Suprapubic skin (tissue), 4 donors: Measurements from ENCODE around the gene UVSSA. TPM values are rescaled to one million over a fixed set of nuclear protein-coding genes. Genes with fewer than 3 reads are reported as not detected.

Experiments used
- DNase-seq, 2 donors: peaks; one replicate each; pipeline ENCODE4 v3.0.0-alpha.2; 2019; ENCODE audit warnings: low spot score in 2 of 2
- H3K27ac ChIP-seq: fragments of 200-600 bp; sonication (generic); one replicate; pipeline ENCODE4 v1.5.1; 2019
- H3K27me3 ChIP-seq: fragments of 200-600 bp; sonication (generic); one replicate; pipeline ENCODE4 v1.5.1; 2019
- H3K36me3 ChIP-seq: fragments of 200-600 bp; sonication (generic); one replicate; pipeline ENCODE4 v1.5.1; 2019
- H3K4me1 ChIP-seq: fragments of 200-600 bp; sonication (generic); one replicate; pipeline ENCODE4 v1.5.1; 2019
- H3K4me3 ChIP-seq: fragments of 200-600 bp; sonication (generic); one replicate; pipeline ENCODE4 v1.5.1; 2019; ENCODE audit warnings: mild to moderate bottlenecking
- H3K9me3 ChIP-seq: fragments of 200-600 bp; sonication (generic); one replicate; pipeline ENCODE4 v1.5.1; 2019
- CTCF ChIP-seq, 2 donors: fragments of 200-600 bp in 1 of 2; fragments of 450-650 bp in 1 of 2; sonication (generic) in 1 of 2; IDR thresholded peaks; one replicate each; pipeline ENCODE4 v1.5.1; 2016 to 2019; ENCODE audit warnings: antibody characterized with exemption in 2 of 2, mild to moderate bottlenecking in 1 of 2, moderate library complexity in 1 of 2
- EP300 ChIP-seq: sonication (generic); formaldehyde crosslinking; IDR thresholded peaks from one replicate; pipeline ENCODE4 v1.6.1; 2017; ENCODE audit warnings: antibody characterized with exemption
- POLR2A ChIP-seq, 2 donors: fragments of 450-650 bp; IDR thresholded peaks; one replicate each; pipeline ENCODE4 v1.6.1; 2017; ENCODE audit warnings: antibody characterized with exemption in 2 of 2, mild to moderate bottlenecking in 2 of 2, moderate library complexity in 2 of 2
- POLR2AphosphoS5 ChIP-seq, 3 donors: sonication (generic); formaldehyde crosslinking; IDR thresholded peaks; one replicate each; pipeline ENCODE4 v1.6.1; 2017; ENCODE audit warnings: antibody characterized with exemption in 3 of 3
- WGBS: methylation state at CpG from one replicate; pipeline ENCODE4 v1.1.5; 2018; 5-methylcytosine and 5-hydroxymethylcytosine counted together
- total RNA-seq, 4 donors: library from RNA; depleted of rRNA; stranded (reverse); fragments of >200 nt; gene quantifications; one replicate each; pipeline ENCODE4 v1.1.0, GENCODE V29; 2016

UVSSA gene
- total RNA-seq, 4 donors from 2014 or later = 16.2 to 107 (median 24.9) TPM

- Histone ChIP-seq H3K9me3 (peaks cover under 1% of the 10 kb centered on the region), H3K27me3 (no peaks in the 10 kb centered on the region), H3K36me3 (peaks cover 70% of the 10 kb centered on the region), H3K4me3 (no peak overlapping the region), H3K27ac (no peak overlapping the region), H3K4me1 (no peaks in the 10 kb centered on the region)
- DNase-seq = peak in 1 of 2 donors; percentile 54
- WGBS = 91% methylated on average over 20 of the region's 27 CpGs
- TF ChIP-seq POLR2A (IDR thresholded peaks at IDR 0.05) (no peak), CTCF (IDR thresholded peaks at IDR 0.05) (no peak), POLR2AphosphoS5 (IDR thresholded peaks at IDR 0.05) (no peak), EP300 (no peak)
These were observed 36.0 kb downstream of the UVSSA start for GRCh38 chr4:1382776-1383727.

- Histone ChIP-seq H3K4me3 (no peak overlapping the region), H3K27ac (no peak overlapping the region), H3K9me3 (peaks cover 4% of the 10 kb centered on the region), H3K36me3 (peaks cover 74% of the 10 kb centered on the region), H3K27me3 (no peaks in the 10 kb centered on the region), H3K4me1 (no peaks in the 10 kb centered on the region)
- TF ChIP-seq POLR2AphosphoS5 (IDR thresholded peaks at IDR 0.05) = no peak
- no peak for TF ChIP-seq CTCF (IDR thresholded peaks at IDR 0.05)
- no peak for TF ChIP-seq EP300
- TF ChIP-seq POLR2A (IDR thresholded peaks at IDR 0.05) = no peak
- DNase-seq = peak in 1 of 2 donors; percentile 52
- WGBS = 95% methylated on average over 21 of the region's 34 CpGs
These were observed 37.0 kb downstream of the UVSSA start for GRCh38 chr4:1383728-1384591.

DNA sequence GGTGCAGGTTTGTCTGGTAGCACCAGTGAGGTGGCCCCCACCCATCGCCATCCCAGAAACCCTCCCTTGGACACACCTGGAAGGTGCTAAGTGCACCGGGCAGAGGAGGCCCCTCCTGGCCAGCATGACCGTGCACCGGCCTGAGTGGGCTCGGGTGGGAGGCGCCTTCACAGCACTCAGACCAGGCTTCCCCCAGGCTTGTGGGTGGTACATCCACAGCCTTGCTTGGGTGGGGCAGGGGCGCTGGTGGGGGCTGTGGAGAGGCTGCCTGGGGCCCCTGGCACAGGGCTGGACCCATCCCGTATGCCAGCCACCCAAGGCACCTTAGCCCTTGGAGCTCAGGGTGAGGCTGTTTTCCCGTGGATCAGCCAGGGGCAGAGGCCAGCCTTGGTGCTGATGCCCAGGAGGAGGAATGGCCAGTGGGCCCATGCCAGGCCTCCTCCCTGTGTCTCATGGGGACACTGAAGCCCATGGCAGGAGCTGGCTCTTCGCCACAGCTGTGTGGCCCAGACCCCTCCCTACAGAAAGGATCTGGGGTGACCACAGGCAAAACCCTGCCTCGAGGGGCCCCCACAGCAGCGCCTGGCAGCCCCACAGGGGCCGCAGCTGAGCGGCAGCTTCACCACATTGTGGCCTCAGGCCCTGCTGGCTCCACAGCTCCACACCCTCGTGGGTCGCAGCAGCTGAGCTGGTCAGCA, 37.8 kb downstream of the UVSSA start:
- 100% methylated on average over 2 of the region's 16 CpGs for WGBS

More for the DNA sequence above, 37.8 kb downstream of the UVSSA start:
- no peaks in the 10 kb centered on the region for H3K27me3 ChIP-seq
- H3K9me3 ChIP-seq = peaks cover 4% of the 10 kb centered on the region
- DNase-seq = peak in 1 of 2 donors; percentile 60
- peaks cover 74% of the 10 kb centered on the region for H3K36me3 ChIP-seq
- TF ChIP-seq POLR2AphosphoS5 (IDR thresholded peaks at IDR 0.05) = no peak
- TF ChIP-seq EP300 = no peak
- no peak for TF ChIP-seq POLR2A (IDR thresholded peaks at IDR 0.05)
- no peak for TF ChIP-seq CTCF (IDR thresholded peaks at IDR 0.05)
- no peaks in the 10 kb centered on the region for H3K4me1 ChIP-seq
- no peak overlapping the region for H3K27ac ChIP-seq
- H3K4me3 ChIP-seq = no peak overlapping the region
